Astrocyte of the cerebellum (primary cell): Measurements from ENCODE around the gene EARS2.

Source experiments
- DNase-seq: peaks from one replicate; pipeline ENCODE4 v3.0.0-alpha.2; 2011; ENCODE audit warnings: low read depth
- H3K4me3 ChIP-seq: 2 replicates; pipeline ENCODE4 v1.5.1; 2011; ENCODE audit warnings: mild to moderate bottlenecking, low read depth, low read length, moderate library complexity
- in situ Hi-C: cut with HindIII; loops from 2 replicates; pipeline ENCODE4 v1.10.0; 2017; ENCODE audit warnings: low sequenced_read_pairs
- TF ChIP-seq, protein P1 (sequence below): IDR thresholded peaks from 2 replicates; pipeline ENCODE4 v1.5.1; 2012; ENCODE audit warnings: low read length, low read depth, moderate library complexity, mild to moderate bottlenecking; ENCODE audit errors: missing control alignments

The EARS2 gene

GRCh38 chr16:23504076-23504452 is 53.1 kb downstream of the EARS2 start:
- in situ Hi-C loops, result no loop called here
- H3K4me3 ChIP-seq, result no peak overlapping the region
- peak; percentile 90 for DNase-seq
- TF ChIP-seq, protein P1, sequence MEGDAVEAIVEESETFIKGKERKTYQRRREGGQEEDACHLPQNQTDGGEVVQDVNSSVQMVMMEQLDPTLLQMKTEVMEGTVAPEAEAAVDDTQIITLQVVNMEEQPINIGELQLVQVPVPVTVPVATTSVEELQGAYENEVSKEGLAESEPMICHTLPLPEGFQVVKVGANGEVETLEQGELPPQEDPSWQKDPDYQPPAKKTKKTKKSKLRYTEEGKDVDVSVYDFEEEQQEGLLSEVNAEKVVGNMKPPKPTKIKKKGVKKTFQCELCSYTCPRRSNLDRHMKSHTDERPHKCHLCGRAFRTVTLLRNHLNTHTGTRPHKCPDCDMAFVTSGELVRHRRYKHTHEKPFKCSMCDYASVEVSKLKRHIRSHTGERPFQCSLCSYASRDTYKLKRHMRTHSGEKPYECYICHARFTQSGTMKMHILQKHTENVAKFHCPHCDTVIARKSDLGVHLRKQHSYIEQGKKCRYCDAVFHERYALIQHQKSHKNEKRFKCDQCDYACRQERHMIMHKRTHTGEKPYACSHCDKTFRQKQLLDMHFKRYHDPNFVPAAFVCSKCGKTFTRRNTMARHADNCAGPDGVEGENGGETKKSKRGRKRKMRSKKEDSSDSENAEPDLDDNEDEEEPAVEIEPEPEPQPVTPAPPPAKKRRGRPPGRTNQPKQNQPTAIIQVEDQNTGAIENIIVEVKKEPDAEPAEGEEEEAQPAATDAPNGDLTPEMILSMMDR, result no peak

DNA sequence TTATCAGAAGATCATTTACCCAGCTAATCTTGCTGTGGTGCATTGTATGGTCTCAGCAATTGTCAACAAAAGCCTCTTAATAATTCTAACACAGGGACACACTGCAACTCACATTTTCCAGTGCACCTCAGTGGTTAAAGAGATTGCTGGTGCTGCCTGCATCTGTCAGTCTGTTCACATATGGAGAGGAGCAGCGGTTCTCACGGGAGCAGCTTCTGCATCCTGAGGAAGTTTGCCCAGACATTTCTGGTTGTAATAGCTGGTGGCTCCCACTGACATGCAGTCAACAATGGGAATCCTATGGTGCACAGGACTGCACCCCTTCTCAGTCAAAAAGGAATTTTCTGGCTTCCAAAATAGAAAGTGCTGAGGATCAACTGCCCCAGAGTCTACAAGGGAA is 54.7 kb downstream of the EARS2 start:
- in situ Hi-C loops, result no loop called here
- TF ChIP-seq, protein P1, result no peak
- no peak for DNase-seq
- no peak overlapping the region for H3K4me3 ChIP-seq

GRCh38 chr16:23501291-23501690 is 55.9 kb downstream of the EARS2 start:
- TF ChIP-seq, protein P1, result no peak
- H3K4me3 ChIP-seq, result no peak overlapping the region
- DNase-seq, result no peak
- in situ Hi-C loops, result no loop called here

GRCh38 chr16:23500862-23501225 is 56.3 kb downstream of the EARS2 start:
- TF ChIP-seq, protein P1, result no peak
- no peak for DNase-seq
- H3K4me3 ChIP-seq, result no peak overlapping the region
- in situ Hi-C loops, result no loop called here

DNA sequence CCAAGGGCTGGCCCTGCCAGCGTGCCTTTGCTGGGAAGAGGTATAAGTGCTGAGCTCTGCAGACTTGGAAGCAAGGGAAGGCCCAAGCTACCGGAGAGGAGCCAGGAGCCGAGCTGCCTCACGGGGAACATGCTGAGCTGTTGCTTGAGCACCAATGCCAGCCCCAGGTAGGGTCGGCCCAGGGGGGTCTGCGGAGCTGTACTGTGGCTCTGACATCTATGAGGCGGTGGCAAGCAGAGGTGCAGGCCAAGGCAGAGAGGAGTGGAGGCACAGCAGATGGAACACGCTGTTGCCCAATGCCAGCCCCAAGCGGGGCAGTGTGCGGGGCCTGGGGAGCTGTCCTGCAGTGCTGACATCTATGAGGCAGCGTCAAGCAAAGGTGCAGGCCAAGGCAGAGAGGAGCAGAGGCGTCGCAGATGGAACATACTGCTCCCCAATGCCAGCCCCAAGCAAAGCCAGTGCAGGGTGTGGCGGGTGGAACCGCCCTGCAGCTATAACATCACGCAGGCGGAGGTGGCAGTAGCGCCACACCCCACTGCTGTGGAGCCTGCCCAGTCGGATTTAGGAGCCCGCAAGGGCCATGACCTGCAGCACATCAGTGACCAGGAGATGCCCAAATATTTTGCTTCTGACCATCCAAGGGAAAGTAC is 56.8 kb downstream of the EARS2 start:
- TF ChIP-seq, protein P1, result no peak
- DNase-seq, result no peak
- in situ Hi-C loops, result no loop called here
- no peak overlapping the region for H3K4me3 ChIP-seq

GRCh38 chr16:23499801-23500200 is 57.3 kb downstream of the EARS2 start:
- H3K4me3 ChIP-seq, result no peak overlapping the region
- DNase-seq, result no peak
- in situ Hi-C loops, result no loop called here

More at GRCh38 chr16:23499801-23500200, 57.3 kb downstream of the EARS2 start:
- TF ChIP-seq, protein P1, result no peak
